ENCODE data around the gene DENND1B.
"Not testable (repeated sequence)": the region's sequence is repeated elsewhere in the genome, so short reads cannot be mapped to it uniquely, and the experiment has no call there.

DENND1B gene

DNA sequence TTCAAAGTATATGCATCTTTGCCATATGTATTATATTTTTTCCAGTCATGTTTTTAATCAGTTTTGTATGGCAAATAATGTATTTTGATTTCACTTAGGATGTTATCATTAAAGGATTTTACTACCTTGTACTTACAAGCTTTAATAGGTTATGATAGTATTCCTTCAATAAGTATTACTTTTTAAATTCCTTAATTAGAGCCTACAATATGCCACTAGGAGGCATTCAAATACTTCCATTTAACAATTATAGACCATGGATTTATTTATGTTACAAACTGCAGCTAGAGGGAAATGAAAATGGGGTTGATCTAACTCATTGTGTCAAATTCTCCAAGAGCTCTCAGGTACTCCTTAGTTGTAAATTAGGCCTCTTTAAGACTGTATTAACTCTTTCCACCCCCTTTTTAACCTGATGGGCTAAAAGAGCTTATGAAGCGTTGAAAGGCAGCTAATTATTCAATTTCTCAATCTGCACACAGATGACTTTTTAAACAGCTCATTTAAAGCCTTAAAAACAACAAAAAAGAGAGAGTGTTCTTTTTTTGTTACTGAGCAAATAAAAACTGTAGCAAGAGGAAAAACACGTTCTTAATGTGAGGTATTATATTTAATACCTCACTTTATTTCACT, 156.2 kb downstream of the DENND1B start:
- no peak for DNase-seq

DNA sequence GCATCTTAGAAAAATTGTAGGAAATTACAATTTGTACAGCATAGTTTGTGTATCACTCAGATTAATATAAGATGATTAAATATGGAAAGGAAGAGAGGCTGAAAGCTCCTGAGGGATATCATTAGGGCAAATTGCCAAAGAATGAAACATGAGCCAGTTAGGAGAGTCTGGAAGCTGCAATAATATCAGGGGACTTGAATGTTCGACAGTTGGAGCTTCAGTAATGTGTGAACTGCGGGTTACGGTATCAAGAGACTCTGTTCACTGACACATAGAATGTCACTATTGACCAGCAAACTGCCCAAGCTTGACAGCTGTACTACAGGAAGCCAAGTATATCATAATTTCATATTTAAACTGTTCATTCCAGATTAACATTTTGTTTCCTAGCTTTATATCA, 157.2 kb downstream of the DENND1B start:
- no peak for DNase-seq

DNA sequence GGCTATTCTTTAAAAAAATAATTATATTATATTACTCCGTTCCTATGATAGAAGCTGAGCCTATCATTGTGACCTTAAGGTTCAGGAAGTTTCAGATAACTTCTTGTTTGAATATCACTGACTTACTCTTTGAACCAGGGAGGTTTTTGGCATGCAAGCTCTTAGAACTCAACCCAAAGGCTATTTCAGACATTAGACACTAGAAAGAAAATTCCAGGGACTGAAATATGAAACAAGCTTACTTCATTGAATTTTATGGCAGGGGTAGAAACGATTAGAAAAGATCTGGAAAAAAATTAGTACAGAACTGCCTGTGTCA, 159.6 kb downstream of the DENND1B start:
- no peak for DNase-seq

DNA sequence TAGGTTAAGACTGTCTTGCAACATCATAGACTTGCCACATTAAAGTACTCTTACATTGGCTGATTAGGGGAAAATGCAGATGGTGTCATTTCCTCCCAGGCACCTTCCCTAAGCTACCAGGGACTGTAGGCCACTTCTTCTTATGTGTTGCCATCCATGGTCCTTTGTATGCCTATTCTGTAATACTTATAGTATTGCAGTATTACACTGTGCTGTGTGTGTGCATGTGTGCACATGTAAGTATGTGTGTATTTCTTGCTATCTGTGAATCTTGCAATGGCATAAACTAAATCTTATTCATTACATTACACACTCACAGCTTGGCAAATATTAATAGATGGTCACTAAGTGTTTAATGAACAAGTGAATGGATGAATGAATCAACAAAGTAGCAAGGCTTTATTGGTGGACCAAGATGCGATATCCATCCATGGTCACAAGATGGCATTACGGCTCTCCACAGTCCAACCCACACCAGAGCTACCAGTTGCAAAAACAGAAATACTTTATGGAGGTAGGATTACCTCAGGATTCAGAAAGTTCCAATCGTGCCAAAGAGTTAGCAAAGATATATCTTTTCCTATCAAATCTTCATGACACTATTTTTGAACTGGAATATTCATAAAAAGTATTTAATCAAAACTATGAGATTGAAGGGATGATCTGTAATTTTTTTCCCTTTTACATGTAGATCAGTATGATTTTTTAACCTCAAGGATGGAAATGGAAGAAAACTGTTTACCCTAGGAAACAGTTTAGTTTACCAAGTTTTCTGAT, 160.2 kb downstream of the DENND1B start:
- no peak for DNase-seq

DNA sequence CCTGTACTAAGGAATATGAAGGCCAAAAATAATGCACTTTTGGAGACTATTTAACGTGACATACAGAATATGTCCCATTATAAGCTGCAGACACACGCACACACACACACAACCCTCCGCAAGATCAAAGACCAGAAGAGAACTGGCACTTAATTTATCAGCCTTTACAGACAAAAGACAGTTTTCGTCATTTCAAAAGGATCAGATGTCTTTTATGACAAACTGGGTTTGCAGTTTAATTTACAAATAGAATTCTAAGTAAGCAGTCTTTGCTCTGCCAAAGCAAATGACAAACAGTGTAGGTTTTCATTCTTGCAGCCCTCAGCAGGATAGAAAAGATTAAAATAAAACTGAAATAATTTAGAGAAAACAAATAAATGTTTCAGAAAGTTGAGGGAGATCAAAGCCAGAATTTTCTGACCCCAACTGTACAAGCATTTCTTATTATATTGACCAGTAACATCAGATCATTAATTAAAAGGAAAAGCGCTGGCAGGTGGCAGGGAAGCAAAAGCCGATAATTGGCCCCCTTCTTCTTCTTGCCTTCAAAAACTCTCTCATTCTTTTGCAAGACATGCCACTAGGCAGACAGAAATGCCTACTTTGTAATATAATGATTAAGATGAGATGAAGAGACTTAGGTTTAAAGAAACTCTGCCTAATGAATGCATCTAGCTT, 169.0 kb downstream of the DENND1B start:
- DNase-seq = no peak

DNA sequence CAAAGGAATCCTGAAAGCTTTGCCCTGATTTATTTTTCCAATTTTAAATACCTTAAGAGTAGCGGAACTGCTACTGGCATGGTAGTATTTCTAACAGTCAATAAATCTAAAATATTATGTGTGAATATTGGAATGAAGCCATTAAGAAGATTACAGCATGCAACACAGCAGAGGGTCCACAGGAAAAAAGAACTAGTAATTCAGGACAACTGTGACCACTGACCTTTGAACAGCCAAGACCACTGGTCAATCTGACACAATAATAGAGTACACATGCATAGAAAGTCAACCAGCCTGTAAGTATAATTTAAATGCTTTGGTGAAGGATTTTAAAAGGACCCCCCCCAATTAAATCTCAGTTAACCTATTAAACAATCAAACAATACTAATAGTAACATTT, 171.0 kb downstream of the DENND1B start:
- no peak for DNase-seq

DNA sequence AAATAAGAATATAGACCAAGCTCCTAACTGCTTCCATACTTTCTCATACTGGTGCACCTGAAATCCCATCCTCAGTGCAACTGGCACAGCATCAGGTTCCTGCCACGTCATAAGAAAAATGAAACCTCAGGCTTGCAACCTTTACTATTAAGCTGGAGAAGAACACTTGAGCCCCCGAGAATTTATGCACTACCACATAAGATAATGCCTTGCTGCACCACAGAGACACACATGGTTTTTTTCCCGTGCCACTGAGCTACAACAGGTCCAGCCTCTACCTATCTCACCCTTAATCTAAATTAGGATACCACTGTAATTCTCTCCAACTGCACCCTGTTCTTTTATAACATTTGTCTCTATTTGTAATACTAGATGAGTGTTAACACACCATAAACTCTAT, 174.5 kb downstream of the DENND1B start:
- no peak for DNase-seq

DNA sequence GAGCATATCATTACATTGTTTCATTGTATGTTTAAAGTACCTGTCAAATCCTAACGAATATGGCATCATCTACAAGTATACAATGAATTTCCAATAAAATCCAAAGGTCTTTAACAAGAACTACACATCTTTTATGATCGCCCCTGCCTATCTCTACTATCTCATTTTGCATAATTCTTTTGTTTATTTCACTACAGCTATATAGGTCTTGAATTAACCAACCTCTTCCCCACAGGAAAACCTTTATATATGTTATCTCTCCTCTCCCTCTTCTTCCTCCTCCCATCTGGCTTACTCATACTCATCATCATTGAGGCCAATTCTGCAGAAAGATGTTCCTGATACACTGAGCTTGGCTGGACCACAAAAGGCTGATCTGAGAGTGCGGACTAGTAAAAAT, 175.5 kb downstream of the DENND1B start:
- no peak for DNase-seq

DNA sequence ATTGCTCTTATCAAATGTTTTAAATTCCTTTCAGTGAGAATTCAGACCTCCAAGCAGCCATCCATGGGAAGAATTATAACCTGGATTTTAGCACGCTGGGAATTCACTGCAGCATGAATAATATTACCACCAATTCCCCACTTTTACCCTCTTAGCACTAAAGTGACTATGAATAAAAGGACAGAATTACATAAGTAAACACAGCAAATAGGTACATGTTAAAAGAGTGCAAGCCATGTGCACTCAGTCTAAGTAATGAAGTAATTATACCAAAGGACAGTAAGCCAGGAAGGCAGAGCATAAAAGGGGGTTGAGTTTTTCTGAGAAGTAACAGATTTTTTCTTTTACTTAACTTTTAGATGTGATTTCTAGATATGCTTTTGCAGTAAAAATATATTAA, 176.3 kb downstream of the DENND1B start:
- DNase-seq = no peak

DNA sequence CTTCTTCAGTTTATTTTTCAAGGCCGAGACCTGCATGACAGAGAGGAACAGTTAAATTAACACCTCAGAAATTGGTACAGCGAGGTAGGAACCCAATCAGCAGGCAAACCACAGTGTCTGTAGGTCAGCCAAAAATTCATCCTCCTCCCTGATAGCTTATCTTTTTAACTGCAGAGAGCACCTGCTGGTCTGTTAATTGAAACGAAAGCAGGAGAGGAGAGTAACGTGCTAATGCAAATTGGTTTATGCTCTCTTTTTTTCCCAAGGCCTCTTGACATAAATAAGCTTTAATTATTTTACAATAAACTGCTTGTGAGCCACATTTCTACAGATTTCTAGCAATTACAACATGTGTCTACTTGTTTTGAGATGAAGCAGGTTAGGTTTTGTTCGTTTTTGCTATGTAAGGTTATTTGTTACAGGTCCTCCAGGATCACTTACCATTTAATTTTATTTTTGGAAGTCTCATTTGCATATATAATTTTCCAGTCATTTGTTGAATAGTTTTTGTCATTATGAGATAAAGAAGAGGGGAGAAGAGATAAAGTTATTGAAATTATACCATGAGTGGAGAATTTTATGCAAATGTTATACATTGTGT, 179.9 kb downstream of the DENND1B start:
- DNase-seq = no peak

DNA sequence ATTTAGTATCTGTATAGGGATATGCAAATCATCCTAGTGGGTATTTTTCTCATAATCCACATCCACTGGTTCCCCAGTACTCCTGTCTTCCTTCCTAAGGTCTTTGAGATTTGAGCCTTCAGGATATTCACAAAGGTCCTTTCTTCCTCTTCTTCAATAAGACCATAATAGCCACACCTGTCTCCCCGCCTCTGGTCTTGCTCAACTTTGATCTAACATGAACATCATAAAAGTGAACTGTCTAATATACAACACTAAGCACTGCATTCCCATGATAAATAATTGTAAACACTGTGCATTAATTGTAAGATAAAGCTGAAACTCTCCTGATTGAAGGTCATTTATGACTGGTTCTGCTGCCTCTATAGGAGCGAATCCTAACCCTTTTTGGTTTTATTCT, 184.6 kb downstream of the DENND1B start:
- no peak for DNase-seq

DNA sequence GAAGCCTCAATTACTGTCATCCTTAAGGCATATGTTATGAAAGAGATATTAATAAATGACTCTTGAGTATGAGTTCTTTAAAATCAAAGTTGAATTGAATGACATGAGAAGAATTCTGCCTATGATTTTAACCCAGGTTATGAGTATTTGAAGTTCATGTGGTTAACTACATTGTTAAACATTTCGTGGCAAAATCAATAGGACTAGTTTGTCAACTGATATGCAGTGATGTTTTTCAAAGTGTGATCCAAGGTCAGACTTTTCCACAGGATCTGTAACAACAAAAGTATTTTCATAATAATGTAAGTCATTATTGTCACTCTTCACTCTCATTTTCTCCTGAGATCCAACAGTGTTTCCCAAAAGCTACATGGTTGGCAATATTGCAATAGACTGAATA, 189.5 kb downstream of the DENND1B start:
- no peak for DNase-seq

DNA sequence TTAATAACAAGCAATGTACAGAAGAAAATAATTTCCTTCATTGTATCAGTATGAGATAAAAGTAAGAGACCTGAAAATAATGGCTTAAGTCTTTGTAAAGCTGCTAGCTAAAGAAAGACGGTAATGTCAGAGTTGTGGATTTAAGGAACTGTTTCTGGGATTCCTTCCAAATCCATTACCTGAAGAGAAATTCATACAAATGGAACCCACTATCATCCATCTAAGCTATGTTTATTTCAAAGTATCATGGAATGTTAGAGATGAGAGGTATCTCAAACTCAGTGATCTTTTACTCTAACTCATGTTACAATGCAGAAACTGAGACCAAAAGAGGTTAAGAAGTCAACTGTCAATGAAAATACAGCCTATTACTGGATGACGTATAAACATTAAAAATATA, 197.7 kb downstream of the DENND1B start:
- DNase-seq = no peak

DNA sequence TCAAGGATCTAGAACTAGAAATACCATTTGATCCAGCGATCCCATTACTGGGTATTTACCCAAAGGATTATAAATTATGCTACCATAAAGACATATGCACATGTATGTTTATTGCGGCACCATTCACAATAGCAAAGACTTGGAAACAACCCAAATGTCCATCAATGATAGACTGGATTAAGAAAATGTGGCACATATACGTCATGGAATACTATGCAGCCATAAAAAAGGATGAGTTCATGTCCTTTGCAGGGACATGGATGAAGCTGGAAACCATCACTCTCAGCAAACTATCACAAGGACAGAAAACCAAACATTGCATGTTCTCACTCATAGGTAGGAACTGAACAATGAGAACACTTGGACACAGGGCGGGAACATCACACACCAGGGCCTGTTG, 199.7 kb downstream of the DENND1B start:
- not testable (repeated sequence) for DNase-seq

DNA sequence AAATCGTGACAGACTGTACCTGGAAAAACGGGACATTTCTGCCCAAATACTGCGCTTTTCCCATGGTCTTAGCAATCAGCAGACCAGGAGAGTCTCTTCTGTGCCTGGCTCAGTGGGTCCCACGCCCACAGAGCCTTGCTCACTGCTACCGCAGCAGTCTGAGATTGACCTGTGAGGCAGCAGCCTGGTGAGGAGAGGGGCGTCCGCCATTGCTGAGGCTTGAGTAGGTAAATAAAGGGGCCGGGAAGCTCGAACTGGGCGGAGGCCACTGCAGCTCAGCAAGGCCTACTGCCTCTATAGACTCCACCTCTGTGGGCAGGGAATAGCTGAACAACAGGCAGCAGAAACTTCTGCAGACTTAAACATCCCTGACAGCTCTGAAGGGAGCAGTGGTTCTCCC, 203.1 kb downstream of the DENND1B start:
- no peak for DNase-seq

DNA sequence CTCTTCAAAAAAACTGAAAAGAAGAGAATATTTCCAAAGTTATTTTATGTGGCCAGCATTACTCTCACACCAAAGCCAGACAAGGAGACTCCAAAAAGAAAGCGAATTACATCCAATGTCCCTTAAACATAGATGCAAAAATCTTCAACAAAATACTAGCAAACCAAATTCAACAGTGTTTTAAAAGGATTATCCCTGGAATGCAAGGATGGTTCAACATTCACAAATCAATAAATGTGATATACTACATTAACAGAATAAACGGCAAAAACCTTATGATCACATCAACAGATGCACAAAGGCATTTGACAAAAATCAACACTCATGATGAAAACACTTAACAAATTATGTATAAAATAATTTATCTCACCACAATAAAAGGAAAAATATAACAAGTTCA, 207.8 kb downstream of the DENND1B start:
- DNase-seq = no peak

DNA sequence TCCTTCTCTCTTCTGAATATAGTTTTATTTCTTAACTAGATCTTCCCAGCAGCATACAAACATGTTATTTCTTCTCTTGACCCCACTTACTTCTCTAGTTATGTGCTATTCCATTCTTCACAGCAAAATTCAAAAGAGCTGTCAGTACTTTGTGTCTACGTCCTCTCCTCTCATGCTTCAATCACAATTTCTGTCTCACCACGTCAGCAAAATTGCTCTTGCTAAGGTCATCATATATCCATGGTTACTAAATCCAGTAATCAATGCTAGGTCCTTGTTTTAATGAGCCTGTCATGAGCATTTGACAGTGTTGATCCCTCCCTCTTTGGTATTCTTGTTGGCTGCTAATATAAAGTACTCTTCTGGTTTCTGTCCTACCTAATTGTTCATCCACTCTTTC, 214.2 kb downstream of the DENND1B start:
- DNase-seq = no peak

DNA sequence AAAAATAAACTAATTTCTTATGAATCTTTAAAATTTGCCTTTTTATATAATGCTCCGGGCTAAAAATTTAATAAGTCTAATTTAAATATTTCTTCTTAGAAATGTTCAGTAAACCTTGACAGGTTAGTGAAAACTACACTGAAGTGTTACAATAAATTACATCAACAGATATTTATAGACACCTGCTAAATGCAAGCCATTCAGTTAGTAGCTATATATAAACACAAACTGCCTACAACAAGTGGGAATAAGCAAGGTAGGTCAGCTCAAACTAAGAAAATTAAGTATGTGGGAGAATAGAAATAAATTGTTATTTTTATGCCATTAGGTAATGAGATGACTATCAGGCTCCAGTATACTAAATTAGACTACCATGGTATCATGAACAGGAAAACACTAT, 215.6 kb downstream of the DENND1B start:
- no peak for DNase-seq

DNA sequence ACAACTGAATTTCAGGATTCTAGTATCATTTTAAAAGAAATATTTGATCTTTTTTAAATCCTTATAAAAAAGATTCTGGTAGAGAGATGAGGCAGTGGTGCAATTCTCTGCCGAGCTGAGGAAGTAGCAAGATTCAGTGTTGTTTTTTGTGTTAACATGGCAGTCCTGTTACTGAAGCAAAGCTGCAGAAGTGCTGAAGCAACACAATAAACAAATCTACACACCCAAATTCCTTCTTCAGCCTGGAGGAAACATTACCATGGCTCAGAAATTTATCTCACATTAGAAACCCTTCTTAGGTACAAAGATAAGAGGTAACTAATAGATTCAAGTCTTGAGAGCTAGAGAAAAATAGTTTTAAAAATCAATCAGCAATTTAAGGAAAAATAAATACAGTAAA, 216.0 kb downstream of the DENND1B start:
- DNase-seq = no peak

DNA sequence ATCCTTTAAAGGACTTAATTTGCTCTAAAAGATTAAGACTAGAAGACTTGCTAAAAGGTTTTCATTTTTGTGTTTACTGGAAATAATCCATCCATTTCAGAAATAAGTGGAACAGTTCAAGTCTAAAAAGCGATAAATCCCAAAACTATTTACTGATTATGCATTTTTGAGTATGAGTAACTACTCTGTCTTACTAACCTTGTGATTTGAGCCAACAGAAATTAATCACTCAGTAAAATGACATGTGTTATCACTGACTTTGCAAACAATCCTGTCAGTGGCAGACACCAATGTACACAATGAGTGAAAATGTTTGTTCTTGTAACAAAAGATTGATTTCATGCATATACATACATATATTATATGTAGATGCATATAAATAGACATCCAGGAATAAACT, 218.0 kb downstream of the DENND1B start:
- DNase-seq = no peak

DNA sequence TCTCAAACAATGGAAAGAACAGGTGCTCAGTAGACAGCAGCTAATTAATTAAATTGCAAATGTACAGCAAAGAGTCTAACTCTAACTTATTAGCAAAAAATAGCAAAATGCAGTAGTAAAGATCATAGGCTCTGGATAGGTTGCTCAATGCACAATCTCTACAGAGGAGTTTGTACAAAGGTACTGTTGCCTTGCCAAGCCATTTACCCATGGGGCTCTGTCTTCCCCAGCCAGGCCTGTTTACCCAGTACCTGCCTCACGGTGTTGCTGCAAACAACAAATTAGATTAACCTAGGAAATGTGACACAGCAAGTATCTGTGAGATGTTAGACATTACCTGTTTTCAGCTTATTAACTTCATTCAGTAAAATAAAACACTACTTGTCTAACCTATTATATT, 222.0 kb downstream of the DENND1B start:
- DNase-seq = no peak

DNA sequence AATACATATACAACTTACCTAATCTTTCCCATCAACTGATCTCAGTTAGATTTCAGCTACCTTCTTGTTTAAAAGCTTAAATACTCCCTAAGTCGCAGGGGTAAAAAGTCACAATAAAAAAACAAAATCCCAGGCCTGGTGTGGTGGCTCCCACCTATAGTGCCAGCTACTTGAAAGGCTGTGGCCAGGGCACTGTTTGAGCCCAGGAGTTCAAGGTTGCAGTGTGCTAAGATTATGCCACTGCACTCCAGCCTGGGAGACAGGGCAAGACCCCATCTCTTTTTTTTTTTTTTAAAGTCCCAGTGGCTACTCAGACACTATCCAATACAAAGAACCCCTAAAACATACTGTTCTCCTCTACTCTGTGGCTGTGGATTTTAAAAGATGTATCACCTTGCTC, 228.3 kb downstream of the DENND1B start:
- no peak for DNase-seq

DNA sequence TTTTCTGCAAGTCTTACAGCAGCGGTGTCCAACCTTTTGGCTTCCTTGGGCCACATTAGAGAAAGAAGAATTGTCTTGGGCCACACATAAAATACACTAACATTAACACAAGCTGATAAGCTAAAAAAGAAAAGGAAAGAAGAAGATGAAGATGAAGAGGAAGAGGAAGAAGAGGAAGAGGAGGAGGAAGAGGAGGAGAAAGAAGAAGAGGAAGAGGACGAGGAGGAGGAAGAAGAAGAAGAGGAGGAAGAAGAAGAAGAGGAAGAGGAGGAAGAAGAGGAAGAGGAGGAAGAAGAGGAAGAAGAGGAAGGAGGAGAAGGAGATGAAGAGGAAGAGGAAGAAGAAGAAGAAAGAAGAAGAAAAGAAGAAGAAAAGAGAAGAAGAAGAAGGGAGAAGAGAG, 230.7 kb downstream of the DENND1B start:
- no peak for DNase-seq

DNA sequence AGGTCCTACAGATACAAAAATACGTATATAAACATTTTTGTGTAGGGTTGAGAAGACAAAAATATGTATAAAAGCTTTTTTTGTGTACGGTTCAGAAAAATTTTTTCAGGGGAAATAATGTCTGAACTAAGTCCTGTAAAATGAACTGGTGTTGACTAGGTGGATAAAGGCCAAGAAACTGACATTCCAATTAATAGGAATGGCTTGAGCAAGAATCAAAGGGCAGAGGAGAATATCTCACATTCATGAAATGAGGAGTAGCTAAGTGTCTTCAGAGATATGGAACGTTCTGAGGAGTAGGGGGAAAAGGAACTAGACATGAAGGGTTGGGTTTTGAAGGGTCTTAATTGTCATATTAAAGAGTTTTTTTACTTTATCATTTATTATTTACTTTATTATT, 231.2 kb downstream of the DENND1B start:
- DNase-seq = no peak

Data from stimulated activated CD4-positive, alpha-beta T cell treated with anti-CD3 and anti-CD28 coated beads, Interleukin-2, amount 100 ng/mL, for 48 hours (primary cell).